HL-60 (cell line): Measurements from ENCODE around the gene TANC1.
A peak's percentile ranks its signal among the peaks of the same experiment; 100 is the strongest.

Experiments used
- DNase-seq, 2 experiments: peaks; one replicate each; pipeline ENCODE4 v3.0.0-alpha.2; 2010 to 2020; ENCODE audit warnings: low read depth in 1 of 2, low spot score in 1 of 2
- H3K27ac ChIP-seq: fragments of 250-450 bp; sonication (Bioruptor Pico); replicated peaks from 2 replicates; pipeline ENCODE4 v1.5.1; 2020; ENCODE audit warnings: mild to moderate bottlenecking, moderate library complexity
- H3K27me3 ChIP-seq: fragments of 250-450 bp; sonication (Bioruptor Pico); 2 replicates; pipeline ENCODE4 v1.5.1; 2021; ENCODE audit warnings: mild to moderate bottlenecking, moderate library complexity; ENCODE audit not compliant: insufficient read depth, poor library complexity, severe bottlenecking
- H3K4me3 ChIP-seq: replicated peaks from 2 replicates; pipeline ENCODE4 v1.5.1; 2011; ENCODE audit warnings: mild to moderate bottlenecking, control low read depth, low read length; ENCODE audit not compliant: insufficient read depth
- CTCF ChIP-seq: IDR thresholded peaks from one replicate; pipeline ENCODE4 v1.5.1; 2011; ENCODE audit warnings: low read length, control low read depth, inconsistent platforms; ENCODE audit not compliant: insufficient read depth
- GABPA ChIP-seq: IDR thresholded peaks from 2 replicates; pipeline ENCODE4 v1.6.1; 2012; ENCODE audit warnings: low read depth
- POLR2AphosphoS5 ChIP-seq: IDR thresholded peaks from 2 replicates; pipeline ENCODE4 v1.6.1; 2012; ENCODE audit warnings: low read depth
- REST ChIP-seq: IDR thresholded peaks from 2 replicates; pipeline ENCODE4 v1.6.1; 2012; ENCODE audit warnings: low read depth; ENCODE audit not compliant: insufficient replicate concordance
- SPI1 ChIP-seq: IDR thresholded peaks from 2 replicates; pipeline ENCODE4 v1.6.1; 2012; ENCODE audit warnings: low read depth, mild to moderate bottlenecking, borderline replicate concordance

Gene TANC1

GRCh38 chr2:159130302-159130701 lies 161.9 kb downstream of the TANC1 start:
- Histone ChIP-seq H3K27me3 (no peaks in the 10 kb centered on the region), H3K27ac (no peak overlapping the region), H3K4me3 (no peak overlapping the region)
- DNase-seq = peak in 1 of 2 experiments; percentile 15
- TF ChIP-seq SPI1 (no peak), POLR2AphosphoS5 (peak; percentile 37; the same call in 1 of the 2 replicates)

GRCh38 chr2:159131267-159131913 lies 162.9 kb downstream of the TANC1 start:
- TF ChIP-seq GABPA = no peak
- TF ChIP-seq SPI1 = no peak
- TF ChIP-seq POLR2AphosphoS5 = no peak
- TF ChIP-seq CTCF = no peak
- TF ChIP-seq REST = no peak
- Histone ChIP-seq H3K4me3 (no peak overlapping the region), H3K27ac (no peak overlapping the region), H3K27me3 (no peaks in the 10 kb centered on the region)
- DNase-seq = no peak

- Histone ChIP-seq H3K4me3 (no peak overlapping the region), H3K27me3 (no peaks in the 10 kb centered on the region), H3K27ac (no peak overlapping the region)
- DNase-seq = no peak
- TF ChIP-seq POLR2AphosphoS5 = no peak
- TF ChIP-seq SPI1 = no peak
- TF ChIP-seq CTCF = no peak
- TF ChIP-seq REST = no peak
- no peak for TF ChIP-seq GABPA
Measured at GRCh38 chr2:159131914-159132281, 163.5 kb downstream of the TANC1 start.

- H3K27me3 ChIP-seq = no peaks in the 10 kb centered on the region
- H3K4me3 ChIP-seq = no peak overlapping the region
- H3K27ac ChIP-seq = no peak overlapping the region
- no peak for DNase-seq
- TF ChIP-seq POLR2AphosphoS5 (no peak), REST (no peak), CTCF (no peak), GABPA (no peak), SPI1 (no peak)
Measured at GRCh38 chr2:159133797-159134196, 165.4 kb downstream of the TANC1 start.
